Measurements from ENCODE around the gene ADGRB2.

The ADGRB2 gene

GRCh38 chr1:31795801-31796621, 31.9 kb upstream of the ADGRB2 start:
- peak in 17 of 58 donors; percentile 10 to 93 (median 46) for DNase-seq

GRCh38 chr1:31795096-31795675, 31.0 kb upstream of the ADGRB2 start:
- DNase-seq, result no peak

GRCh38 chr1:31793586-31794285, 29.6 kb upstream of the ADGRB2 start:
- no peak for DNase-seq

GRCh38 chr1:31793086-31793485, 28.9 kb upstream of the ADGRB2 start:
- no peak for DNase-seq

- no peak for DNase-seq
Measured at GRCh38 chr1:31792541-31792940, 28.4 kb upstream of the ADGRB2 start.

- DNase-seq, result no peak
Measured at GRCh38 chr1:31792116-31792515, 28.0 kb upstream of the ADGRB2 start.

GRCh38 chr1:31791131-31791858, 27.2 kb upstream of the ADGRB2 start:
- DNase-seq, result no peak

- DNase-seq, result no peak
Measured at GRCh38 chr1:31790641-31791091, 26.5 kb upstream of the ADGRB2 start.

GRCh38 chr1:31790140-31790539, 26.0 kb upstream of the ADGRB2 start:
- DNase-seq, result no peak

GRCh38 chr1:31789259-31790065, 25.3 kb upstream of the ADGRB2 start:
- peak; percentile 41 to 97 (median 91) for DNase-seq

- DNase-seq, result peak in 11 of 58 donors; percentile 58 to 80 (median 74)
Measured at GRCh38 chr1:31788825-31789256, 24.7 kb upstream of the ADGRB2 start.

- peak; percentile 43 to 96 (median 90) for DNase-seq
Measured at GRCh38 chr1:31788138-31788824, 24.1 kb upstream of the ADGRB2 start.

GRCh38 chr1:31787786-31788137, 23.6 kb upstream of the ADGRB2 start:
- DNase-seq, result no peak

GRCh38 chr1:31787261-31787660, 23.1 kb upstream of the ADGRB2 start:
- no peak for DNase-seq

GRCh38 chr1:31786366-31787060, 22.4 kb upstream of the ADGRB2 start:
- DNase-seq, result no peak

GRCh38 chr1:31785947-31786290, 21.8 kb upstream of the ADGRB2 start:
- no peak for DNase-seq

GRCh38 chr1:31785020-31785946, 21.1 kb upstream of the ADGRB2 start:
- DNase-seq, result no peak

- no peak for DNase-seq
Measured at GRCh38 chr1:31784356-31785019, 20.3 kb upstream of the ADGRB2 start.

Data from anterior cingulate cortex (tissue), 58 donors.